Omental fat pad (tissue), 4 donors: ENCODE data around the gene MYEF2. TPM values are rescaled to one million over a fixed set of nuclear protein-coding genes. Genes with fewer than 3 reads are reported as not detected.

ENCODE experiments used
- ATAC-seq: fragments of 150-250 bp; one replicate; pipeline ENCODE4 v1.9.1; 2016; ENCODE audit warnings: mild to moderate bottlenecking, moderate library complexity; ENCODE audit not compliant: low FRiP score
- DNase-seq: peaks from one replicate; pipeline ENCODE4 v3.0.0-alpha.2; 2019; ENCODE audit warnings: low spot score
- total RNA-seq, 4 donors: library from RNA; depleted of rRNA; stranded (reverse); fragments of >200 nt; gene quantifications; one replicate each; pipeline ENCODE4 v1.1.0, GENCODE V29; 2016
- TF ChIP-seq, protein P1 (sequence below), 3 donors: fragments of 450-650 bp; IDR thresholded peaks; one replicate each; pipeline ENCODE4 v1.5.1; 2016 to 2017; ENCODE audit warnings: antibody characterized with exemption in 3 of 3, mild to moderate bottlenecking in 3 of 3, moderate library complexity in 2 of 3

MYEF2 gene
- total RNA-seq, 4 donors from 2014 or later, result 3.6 to 12.4 (median 7.1) TPM

DNA sequence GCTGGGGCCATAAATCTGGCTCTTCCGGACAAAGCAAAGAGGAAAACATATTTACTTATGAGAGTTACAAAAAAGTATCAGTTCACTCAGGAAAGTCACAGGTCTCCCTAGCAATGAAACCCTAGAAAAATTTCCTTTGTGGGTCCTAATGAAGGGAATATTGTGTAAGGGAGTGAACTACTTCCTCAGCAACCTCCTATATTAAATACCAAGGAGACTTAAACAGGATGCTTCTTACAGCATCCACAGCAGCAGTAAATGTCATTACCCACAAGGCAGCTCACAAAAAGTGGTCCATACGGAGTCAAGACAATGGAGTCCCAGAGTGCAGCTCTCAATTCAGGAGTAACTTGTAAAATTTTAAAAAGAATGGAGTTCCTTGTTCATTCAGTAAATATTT lies 72.2 kb downstream of the MYEF2 start:
- DNase-seq (no peak), ATAC-seq (no peak)
- TF ChIP-seq, protein P1, sequence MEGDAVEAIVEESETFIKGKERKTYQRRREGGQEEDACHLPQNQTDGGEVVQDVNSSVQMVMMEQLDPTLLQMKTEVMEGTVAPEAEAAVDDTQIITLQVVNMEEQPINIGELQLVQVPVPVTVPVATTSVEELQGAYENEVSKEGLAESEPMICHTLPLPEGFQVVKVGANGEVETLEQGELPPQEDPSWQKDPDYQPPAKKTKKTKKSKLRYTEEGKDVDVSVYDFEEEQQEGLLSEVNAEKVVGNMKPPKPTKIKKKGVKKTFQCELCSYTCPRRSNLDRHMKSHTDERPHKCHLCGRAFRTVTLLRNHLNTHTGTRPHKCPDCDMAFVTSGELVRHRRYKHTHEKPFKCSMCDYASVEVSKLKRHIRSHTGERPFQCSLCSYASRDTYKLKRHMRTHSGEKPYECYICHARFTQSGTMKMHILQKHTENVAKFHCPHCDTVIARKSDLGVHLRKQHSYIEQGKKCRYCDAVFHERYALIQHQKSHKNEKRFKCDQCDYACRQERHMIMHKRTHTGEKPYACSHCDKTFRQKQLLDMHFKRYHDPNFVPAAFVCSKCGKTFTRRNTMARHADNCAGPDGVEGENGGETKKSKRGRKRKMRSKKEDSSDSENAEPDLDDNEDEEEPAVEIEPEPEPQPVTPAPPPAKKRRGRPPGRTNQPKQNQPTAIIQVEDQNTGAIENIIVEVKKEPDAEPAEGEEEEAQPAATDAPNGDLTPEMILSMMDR (IDR thresholded peaks at IDR 0.05), result no peak

DNA sequence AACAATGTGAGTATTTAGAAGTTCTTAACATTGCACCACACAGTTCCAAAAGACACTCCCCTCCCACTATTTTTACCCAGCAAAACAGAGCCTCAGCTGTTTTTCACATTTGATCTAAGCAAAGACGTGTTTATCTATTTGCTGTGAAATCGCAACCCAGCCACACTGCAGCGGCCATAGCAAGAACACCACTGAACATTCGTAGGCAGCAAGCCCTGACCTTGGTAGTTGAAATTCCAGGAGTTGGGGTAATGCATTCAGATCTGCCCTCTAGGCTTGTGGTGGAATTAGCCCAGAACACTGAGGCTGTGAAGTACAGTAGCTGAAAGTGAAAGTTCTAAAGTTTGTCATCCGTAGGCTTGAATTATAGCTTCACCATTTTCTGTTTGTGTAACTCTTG lies 74.4 kb downstream of the MYEF2 start:
- DNase-seq (no peak), ATAC-seq (no peak)
- TF ChIP-seq, protein P1 (IDR thresholded peaks at IDR 0.05), result no peak

DNA sequence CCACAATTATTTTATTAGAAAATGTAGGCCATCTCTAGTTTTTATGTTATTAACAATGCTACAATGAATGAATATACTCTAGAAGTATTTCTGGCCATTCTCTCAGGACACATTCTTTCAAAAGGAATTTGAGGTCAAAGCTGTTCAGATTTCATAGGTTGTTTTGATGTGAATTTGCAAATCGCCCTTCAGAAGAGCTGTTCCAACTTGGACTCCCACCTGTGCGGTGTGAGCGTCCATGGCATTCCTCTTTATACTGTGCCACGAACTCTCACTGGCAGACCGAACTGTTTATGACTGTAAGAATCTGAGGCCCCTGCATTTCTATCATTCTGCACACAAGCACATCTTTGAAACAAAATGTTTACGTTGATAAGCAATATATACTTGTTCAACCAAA lies 75.9 kb downstream of the MYEF2 start:
- TF ChIP-seq, protein P1 (IDR thresholded peaks at IDR 0.05), result no peak
- ATAC-seq (peak; percentile 59), DNase-seq (no peak)

DNA sequence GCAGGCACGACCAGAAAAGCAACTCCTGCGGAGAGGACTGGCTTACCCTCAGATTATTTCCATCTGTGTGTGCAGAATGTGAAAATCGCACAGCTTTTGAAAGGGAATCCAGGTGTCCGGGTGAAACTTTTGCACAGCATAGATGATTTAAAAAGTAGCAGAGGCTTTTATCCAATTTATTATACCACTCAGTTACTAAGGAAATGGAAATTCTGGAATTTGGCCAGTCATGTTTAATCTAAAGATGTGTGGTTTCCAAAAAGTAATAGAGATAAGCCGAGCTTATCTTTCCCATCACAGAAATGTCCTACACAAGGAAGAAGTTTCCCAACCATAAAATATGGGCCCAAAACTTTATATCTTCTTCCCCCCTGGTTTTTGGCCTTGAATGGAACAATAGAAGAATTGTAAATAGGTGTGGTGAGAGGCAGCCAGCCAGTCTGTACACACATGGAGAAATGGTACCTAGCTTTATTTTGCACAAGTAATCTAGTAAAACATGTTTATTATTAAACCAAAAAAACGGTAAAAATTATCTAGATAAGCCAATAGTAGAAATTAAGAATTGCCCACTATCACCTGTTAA lies 76.6 kb downstream of the MYEF2 start:
- TF ChIP-seq, protein P1 (IDR thresholded peaks at IDR 0.05), result no peak
- DNase-seq (no peak), ATAC-seq (no peak)

DNA sequence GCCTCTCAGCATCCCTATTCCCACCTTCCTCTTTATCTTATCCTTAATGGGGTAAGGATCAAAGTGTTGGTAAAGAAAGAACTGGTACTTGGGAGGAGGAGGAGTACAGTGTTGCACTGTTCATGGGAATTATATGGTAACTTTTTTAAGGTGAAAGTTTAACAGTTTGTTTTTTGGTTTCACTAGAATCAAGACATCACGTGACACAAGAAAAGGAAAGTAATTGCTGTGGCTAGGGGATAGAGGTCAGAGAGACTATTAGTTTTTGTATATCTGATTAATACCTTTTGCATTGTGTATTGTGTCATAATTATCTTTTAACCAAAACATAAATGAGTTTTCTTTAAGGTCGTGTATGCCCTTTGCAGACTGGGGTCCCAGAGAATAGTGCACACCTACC lies 80.8 kb downstream of the MYEF2 start:
- ATAC-seq, result no peak
- TF ChIP-seq, protein P1 (IDR thresholded peaks at IDR 0.05), result no peak

DNA sequence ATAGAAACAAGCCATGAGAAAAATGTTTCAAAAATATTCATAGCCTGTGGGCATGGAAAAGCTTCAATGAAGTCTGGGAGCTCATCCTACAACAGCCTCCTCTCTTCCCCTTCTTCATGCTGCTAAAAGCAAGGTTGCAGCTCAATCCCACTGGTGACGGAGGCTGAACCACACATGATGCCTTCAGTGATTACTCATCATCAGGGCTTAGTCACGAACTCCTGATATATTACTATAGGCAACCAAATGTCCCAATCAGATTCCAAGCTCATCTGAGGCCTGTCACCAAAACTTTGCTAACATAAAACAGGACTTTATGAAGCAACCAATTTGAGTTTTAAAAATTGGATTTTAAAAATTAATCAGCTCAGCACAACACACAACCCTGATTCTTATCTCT lies 81.3 kb downstream of the MYEF2 start:
- no peak for DNase-seq
- no peak for ATAC-seq
- TF ChIP-seq, protein P1 (IDR thresholded peaks at IDR 0.05), result no peak

More for the DNA sequence above, 80.8 kb downstream of the MYEF2 start:
- DNase-seq, result no peak

DNA sequence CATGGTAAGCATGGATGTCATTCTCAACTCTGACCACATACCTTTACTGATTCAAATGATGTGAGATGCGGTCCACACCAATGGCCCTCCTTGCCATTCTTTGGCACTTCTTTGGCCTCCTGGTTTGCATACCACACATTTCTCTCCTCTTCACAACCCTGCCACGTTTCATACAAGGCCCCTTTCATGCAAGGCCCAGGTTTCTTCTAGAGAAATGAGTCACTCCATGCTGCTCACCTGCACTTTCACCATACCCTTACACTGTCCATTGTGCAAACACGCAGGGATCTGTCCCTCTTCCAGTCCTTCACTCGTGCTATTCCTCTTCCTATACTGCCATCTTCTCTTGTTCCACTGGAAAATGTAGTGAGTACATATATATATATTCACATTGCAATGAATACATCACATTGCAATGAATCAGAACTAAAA lies 81.7 kb downstream of the MYEF2 start:
- ATAC-seq, result no peak
- no peak for DNase-seq
- TF ChIP-seq, protein P1 (IDR thresholded peaks at IDR 0.05), result no peak
